Cerebellar nuclear complex (tissue), 1 donor: ENCODE measurements around the gene FAU.
"Not testable (repeated sequence)": the region's sequence is repeated elsewhere in the genome, so short reads cannot be mapped to it uniquely, and the experiment has no call there.

ENCODE experiments used
- DNase-seq, 2 experiments: peaks; one replicate each; lab custom pipeline; 2025; lab: John Stamatoyannopoulos, UW

The FAU gene

GRCh38 chr11:65119670-65119995 is 2.3 kb downstream of the FAU start:
- DNase-seq, result no peak

DNA sequence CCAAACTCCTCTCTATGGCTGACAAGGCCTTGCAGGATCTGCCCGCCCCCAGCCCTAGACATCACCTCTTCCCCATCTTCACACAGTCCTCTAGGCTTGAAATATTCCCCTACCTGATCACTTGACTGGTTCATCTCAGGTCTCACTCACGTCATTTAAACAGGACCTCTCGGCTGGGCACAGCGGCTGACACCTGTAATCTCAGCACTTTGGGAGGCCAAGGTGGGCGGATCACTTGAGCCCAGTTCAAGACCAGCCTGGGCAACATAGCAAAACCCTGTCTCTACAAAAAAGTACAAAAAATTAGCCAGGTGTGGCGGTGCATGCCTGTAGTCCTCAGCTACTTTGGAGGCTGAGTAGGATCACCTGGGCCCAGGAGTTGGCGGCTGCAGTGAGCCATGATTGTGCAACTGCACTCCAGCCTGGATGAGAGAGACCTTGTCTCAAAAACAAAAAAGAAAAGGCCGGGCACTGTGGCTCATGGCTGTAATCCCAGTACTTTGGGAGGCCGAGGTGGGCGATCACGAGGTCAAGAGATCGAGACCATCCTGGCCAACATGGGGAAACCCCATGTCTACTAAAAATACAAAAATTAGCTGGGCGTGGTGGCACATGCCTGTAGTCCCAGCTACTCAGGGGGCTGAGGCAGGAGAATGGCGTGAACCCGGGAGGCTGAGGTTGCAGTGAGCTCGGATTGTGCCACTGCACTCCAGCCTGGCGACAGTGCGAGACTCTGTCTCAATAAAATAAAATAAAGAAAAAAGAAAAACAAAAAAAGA is 2.9 kb downstream of the FAU start:
- DNase-seq, result not testable (repeated sequence)

DNA sequence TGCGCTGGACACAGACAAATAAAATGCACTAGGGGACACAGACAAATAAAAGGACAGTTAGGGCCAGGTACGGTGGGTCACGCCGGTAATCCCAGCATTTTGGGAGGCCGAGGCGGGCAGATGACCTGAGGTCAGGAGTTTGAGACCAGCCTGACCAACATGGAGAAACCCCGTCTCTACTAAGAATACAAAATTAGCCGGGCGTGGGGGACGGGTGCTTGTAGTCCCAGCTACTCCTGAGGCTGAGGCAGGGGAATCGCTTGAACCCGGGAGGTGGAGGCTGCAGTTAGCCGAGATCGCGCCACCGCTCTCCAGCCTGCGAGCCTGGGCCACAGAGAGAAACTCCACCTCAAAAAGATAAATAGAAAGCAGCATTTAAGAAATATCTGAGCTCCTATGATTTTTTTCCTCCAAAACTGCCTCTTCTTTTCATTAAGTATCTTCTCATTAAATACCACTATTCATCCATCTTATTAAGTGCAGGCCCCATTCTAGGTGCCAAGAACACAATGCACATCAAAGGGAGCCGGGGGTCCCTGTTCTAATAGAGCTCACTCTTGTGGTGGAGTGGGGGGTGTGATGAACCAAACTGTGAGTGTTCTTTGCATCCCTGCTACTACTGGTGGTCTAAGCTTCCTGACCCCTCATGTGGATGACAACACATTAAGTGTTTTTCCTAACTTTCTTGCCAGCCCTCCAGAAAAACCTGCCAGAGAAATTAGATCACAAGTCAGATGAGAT is 3.7 kb downstream of the FAU start:
- DNase-seq, result no peak

GRCh38 chr11:65117206-65118096 is 4.5 kb downstream of the FAU start, which contains the start of gene ZNHIT2:
Gene ZNHIT2, minus strand, starts transcription at chr11:65117701. Its CDS starts 48 bp downstream, at chr11:65117653.
- peak; percentile 87 to 96 for DNase-seq

DNA sequence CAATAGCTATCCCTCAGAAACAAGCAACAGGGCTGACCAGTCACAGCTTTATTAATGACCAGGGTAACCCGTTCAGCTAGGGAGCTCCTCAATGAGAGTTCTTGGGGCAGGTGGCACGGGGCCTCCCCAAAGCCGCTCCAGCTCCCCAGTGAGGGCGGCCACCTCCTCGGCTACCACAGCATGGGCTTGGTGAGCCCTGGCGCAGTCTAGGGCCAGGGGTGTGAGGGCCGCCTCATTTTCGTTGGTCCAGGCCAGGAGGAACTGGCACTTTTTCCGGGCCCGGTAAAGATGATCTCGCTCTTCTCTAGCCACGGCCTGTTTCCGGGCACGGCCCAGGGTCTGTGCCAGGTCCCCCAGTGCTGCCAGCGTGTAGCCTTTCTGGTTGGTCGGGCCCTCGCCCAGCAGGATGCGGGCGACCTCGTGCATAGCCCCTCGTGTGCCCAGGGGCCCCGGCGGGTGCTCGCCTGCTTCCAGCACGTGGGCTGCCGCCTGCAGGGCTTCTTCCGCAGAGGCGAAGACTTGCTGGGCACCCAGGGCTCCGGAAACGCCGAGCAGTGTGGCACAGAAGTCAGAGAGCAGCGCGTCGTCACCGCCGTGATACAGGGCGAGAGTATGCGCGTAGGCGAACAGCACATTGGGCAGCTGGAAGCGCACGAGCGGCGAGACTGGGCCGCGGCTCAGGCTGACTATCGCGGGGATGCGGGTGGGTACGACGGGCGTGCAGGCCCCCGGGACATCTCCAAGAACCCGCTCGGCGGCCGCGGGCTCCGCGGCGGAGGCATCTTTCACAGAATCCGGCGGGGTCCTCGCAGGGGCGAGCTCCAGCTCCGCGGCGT is 5.3 kb downstream of the FAU start:
- DNase-seq, result no peak

- no peak for DNase-seq
Measured at GRCh38 chr11:65115361-65116082, 6.4 kb downstream of the FAU start.

GRCh38 chr11:65114538-65115171 is 7.3 kb downstream of the FAU start:
- DNase-seq, result no peak

DNA sequence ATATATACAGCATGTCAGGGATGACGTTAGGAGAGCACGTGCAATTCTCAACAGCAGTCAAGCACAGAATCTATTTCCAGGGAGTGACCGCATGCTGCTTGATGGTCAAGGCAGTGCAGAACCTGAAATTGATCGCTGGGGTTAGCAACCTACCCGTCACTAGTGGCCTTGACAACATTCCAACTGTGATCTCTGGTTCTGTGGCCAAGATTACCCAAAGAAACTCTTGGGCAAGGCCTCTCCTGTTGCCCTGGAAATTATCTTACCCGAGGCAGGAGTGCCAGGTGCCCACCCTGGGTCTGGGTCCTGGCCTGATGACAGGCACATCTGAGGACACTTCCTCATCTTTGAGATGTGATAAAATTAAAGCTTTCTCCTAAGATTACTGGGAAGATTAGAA is 8.1 kb downstream of the FAU start:
- DNase-seq, result no peak

GRCh38 chr11:65113361-65113756 is 8.6 kb downstream of the FAU start:
- DNase-seq, result no peak

DNA sequence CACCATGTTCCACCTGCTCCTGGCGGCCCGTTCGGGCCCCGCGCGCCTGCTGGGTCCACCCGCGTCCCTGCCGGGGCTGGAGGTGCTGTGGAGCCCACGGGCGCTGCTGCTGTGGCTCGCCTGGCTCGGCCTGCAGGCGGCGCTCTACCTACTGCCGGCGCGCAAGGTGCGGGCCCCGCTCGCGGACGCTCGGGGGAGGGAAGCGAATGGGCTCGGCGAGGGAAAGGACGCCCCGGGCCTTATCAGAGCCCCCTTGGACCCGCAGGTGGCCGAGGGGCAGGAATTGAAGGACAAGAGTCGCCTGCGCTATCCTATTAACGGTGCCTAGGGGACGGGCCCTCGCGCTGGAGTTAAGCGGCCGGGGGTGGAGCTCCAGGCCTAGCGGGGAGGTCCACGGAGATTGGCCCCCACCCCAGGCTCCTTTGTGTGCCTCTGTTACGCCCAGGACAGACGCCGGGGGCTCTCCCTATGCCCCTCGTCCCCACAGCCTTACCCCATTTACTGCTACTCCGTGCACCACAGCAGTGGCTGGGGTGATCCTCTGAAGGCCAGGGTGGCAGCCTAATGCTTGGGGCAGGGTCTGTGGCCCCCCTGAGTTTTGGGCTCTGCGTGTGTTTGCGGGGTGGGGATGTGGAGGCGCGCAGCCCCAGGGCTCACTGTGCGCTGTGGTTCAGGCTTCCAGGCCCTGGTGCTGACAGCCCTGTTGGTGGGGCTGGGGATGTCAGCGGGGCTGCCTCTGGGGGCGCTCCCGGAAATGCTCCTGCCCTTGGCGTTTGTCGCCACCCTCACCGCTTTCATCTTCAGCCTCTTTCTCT is 9.2 kb downstream of the FAU start:
- no peak for DNase-seq

GRCh38 chr11:65111744-65112545 is 10.0 kb downstream of the FAU start, which contains the start of gene TM7SF2:
Gene TM7SF2, plus strand, starts transcription at chr11:65111872. Its CDS starts 144 bp downstream, at chr11:65112016.
- DNase-seq, result peak; percentile 68 to 92

DNA sequence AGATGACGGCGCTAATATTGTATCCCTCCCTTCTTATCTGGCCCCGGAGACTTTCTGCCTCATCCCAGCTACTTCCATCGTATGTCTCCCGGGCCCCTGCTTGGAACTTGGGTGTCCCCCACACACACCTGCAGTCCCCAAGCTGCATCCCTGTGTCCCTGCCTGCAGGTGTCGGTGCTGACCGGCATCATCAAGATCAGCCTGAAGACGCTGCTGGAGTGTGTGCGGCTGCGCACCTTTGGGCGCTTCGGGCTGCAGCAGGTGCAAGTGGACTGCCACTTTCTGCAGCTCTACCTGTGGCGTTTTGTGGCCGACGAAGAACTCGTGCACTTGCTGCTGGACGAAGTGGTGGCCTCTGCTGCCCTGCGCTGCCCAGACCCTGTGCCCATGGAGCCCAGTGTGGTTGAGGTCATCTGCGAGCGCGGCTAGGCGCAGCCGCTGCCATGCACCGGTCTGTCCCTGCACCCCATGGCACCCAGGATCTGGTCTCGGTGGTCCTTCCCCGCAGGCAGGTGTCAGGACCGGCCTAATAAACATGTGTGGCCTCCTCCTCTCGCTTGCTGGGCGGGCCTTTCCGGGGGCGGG is 10.7 kb downstream of the FAU start:
- no peak for DNase-seq

- DNase-seq, result peak in 1 of 2 experiments; percentile 53
Measured at GRCh38 chr11:65110354-65110861, 11.5 kb downstream of the FAU start.

- DNase-seq, result no peak
Measured at GRCh38 chr11:65109231-65110198, 12.4 kb downstream of the FAU start.

- no peak for DNase-seq
Measured at GRCh38 chr11:65108469-65109123, 13.3 kb downstream of the FAU start.
